Stimulated activated CD4-positive, alpha-beta T cell treated with anti-CD3 and anti-CD28 coated beads, Interleukin-4, amount 100 ng/mL, for 48 hours (primary cell): ENCODE data around the gene ZNF524.

Experiments
- DNase-seq, 2 donors: peaks; one replicate each; pipeline ENCODE4 v3.0.0-alpha.2; 2020; ENCODE audit warnings: low read depth in 2 of 2

Gene ZNF524

GRCh38 chr19:55620410-55621204 lies 20.5 kb downstream of the ZNF524 start:
- no peak for DNase-seq

DNA sequence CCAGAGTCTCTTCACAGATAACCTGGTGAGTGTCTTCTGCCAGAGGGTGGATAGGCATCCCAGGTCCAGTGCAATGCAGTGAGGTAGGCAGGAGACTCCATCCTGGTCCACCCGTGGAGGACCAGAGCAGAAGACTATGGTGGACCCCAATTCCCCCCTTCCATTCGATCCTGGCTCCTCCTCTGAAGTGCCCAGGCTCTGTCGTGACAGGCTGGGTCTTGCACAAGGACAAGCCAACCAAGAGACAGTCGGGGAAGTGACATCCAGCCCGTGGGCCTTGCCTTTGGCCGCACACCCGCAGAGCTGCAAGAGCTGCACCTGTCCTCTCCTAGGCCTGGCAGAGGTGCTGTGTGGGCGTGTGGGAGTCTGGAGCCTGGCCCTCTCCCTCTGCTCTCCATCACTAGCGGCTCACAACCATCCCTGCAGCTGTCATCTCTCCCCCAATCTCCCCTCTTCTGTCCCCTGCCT lies 21.2 kb downstream of the ZNF524 start:
- no peak for DNase-seq

- DNase-seq = no peak
Observed at GRCh38 chr19:55621673-55622231, 21.7 kb downstream of the ZNF524 start.

DNA sequence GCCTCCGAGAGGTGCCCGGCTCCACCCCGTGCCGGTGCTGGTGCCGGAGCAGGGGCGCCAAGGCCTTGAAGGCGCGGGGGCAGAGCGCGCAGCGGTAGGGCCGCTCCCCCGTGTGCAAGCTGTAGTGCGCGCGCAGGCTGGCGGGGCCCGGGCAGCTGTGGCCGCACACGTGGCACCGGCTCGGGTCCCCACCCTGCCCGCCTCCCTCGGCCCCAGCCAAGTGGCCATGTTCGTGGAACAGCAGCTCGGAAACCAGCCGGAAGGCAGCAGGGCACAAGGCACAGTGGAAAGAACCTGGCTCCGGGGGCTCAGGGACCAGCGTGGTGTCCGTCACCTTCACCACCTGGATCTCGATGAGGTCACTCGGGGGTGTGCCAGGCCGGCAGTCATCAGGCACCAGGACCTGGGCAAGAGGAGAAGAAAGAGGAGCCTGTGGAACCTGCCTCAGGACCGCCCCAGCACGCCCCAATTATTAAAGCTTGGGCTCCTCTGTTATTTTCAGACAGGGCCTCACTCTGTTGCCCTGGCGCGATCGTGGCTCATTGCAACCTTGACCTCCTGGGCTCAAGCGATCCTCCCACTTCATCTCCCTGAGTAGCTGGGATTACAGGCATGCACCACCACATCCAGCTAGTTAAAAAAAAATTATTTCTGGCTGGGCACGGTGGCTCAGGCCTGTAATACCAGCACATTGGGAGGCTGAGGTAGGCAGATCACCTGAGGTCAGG lies 22.3 kb downstream of the ZNF524 start:
- DNase-seq = no peak

DNA sequence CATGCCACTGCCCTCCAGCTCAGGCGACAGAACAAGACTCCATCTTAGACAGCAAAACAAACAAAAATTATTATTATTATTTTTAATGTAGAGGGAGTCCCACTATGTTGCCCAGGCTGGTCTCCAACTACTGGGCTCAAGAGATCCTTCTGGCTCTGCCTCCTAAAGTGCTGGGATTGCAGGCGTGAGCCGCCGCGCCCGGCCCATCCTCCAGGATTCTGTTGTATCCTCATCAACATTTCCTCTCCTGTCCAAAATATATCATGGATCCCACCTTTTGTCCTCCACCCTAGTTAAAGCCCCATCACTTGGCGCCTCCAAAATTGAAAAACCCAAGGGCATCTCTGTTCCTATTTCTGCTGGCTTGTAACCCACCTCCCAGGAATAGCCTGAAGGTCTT lies 23.0 kb downstream of the ZNF524 start:
- DNase-seq = no peak

DNA sequence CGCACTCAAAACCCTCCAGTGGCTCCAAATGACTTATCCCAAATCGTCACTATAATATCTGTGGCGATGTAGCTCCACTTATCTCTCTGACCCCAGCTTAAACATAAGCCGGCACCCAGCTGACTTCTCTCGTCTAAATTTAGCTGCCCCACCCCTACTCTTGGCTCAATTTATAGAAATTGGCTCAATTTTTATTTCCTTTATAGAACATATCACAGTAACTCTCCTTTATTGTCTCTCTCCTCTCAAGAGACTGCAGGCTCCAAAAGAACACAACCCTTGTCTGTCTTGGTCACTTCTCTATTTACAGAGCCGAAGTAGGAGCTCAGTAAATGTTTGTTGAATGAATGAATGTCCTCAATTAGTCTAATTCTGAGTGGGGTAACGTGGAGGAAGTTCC lies 23.5 kb downstream of the ZNF524 start:
- no peak for DNase-seq

DNA sequence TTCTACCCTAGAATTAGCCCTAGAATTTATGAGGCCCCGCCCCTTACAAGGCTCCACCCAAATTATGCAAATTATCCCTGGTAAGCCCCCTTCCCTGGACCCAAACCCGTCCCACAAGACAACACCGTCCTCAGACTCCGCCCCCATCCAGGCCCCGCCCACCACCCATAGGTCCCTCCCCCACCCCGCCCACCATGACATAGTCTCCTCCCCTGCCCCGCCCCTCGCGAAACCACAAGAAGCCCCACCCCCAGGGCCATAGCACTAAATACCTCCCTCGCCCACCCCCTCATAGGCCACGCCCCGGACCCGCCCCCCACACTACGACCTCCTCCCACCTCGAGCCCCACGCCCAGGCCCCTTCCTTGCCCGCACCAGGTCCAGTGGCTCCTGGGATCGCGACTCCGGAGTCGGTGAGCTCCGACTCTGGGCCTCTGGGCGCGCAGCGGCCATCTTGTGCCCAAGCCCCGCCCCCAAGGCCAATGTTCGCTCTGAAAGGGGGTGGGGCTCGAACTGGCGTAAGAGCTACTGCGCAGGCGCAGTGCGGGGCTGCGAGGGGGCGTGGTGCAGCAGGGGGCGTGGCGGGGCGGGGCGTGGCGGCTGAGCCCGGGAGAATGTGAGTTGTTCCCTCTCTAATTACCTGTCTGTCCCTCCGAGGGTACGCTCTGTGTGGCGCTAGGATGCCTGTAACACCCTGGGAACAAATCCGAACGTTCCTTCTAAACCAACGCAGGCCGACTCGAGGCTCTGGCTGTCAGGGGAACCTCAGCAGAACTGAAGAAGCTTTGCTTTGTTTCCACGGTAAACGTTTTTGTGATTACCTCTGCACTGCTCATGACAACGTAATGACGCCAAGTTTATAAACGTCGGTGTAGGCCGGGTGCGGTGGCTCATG lies 24.3 kb downstream of the ZNF524 start, which contains the start of gene ZNF784:
ZNF784 (minus strand) TSS at position 458 of the 895 bp plus-strand sequence; CDS start at position 453, 5 bp downstream.
- DNase-seq = peak; percentile 89 to 95

DNA sequence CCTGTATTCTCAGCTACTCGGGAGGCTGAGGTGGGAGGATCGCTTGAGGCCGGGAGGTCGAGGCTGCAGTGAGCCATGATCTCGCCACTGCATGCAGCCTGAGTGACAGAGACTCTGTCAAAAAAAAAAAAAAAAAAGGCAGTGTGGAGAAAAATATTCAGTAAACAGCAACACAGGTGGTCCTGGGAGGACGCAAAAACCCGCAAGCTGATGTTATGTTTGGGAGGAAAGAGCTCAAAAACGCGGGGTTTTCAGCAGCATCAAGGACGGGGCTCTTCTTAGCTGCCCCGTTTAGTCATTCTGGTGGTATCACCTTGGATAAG lies 24.9 kb downstream of the ZNF524 start:
- no peak for DNase-seq

- DNase-seq = peak in 1 of 2 donors; percentile 48
Observed at GRCh38 chr19:55626350-55626749, 26.3 kb downstream of the ZNF524 start.

- peak; percentile 86 for DNase-seq
Observed at GRCh38 chr19:55632463-55632834, 32.4 kb downstream of the ZNF524 start.

DNA sequence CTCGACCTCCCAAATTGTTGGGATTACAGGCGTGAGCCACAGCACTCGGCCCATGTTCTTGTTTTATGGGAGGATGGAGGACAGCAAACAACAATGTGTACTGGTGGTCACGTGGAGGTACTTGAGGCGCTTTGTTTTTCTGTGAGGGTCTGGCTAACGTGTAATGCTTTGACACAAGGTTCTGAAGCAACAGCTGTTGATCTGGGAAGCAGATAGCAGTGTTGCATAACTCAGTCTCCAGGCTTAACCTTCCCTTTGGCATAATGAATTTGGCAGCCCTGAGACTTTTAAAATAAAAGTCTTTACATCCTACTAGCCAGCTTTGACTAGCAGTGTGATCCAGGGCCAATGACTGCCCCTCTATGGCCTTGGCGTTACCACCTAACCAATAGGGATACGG lies 33.8 kb downstream of the ZNF524 start:
- DNase-seq = no peak

DNA sequence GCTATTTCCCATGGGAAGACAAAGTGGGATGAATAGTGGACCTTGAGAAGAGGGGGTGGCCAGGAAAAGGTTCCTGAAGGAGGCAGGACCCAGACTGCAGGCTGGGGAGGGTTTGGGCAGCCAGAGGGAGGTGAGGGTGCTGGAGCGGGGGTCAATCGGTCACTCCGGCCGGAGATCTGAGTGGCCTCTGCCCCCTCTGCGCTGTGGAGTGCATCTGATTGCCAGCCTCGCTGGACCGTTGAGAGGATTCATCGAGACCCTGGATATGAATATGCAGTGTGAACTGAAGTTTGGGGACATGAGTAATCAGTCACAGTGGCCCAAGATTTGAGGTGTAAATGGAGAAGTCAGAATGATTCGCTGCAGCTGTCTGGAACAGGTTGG lies 35.2 kb downstream of the ZNF524 start:
- no peak for DNase-seq

GRCh38 chr19:55635856-55636440 lies 35.9 kb downstream of the ZNF524 start:
- DNase-seq = no peak

GRCh38 chr19:55636723-55637122 lies 36.6 kb downstream of the ZNF524 start:
- no peak for DNase-seq

- no peak for DNase-seq
Observed at GRCh38 chr19:55637534-55637933, 37.4 kb downstream of the ZNF524 start.

DNA sequence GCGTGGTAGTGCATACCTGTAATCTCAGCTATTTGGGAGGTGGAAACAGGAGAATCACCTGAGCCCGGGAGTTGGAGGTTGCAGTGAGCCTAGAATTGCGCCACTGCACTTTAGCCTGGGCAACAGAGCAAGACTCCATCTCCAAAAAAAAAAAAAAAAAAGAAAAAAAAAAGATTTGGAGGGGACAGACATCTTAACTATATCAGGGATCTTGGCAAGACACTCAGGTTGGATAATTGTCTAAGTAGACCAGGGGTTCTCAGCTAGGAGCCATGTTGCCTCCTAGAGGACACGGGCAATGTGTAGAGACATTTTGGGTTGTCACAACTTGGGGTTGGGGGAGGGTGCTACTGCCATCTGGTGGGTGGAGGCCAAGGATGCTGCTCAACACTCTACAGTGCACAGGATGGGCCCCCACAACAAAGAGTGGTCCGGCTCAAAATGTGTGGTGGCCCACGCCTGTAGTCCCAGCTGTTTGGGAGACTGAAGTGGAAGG lies 38.8 kb downstream of the ZNF524 start:
- peak; percentile 46 to 56 for DNase-seq

GRCh38 chr19:55640043-55640576 lies 40.0 kb downstream of the ZNF524 start:
- DNase-seq = peak; percentile 65 to 66

GRCh38 chr19:55640577-55641425 lies 40.7 kb downstream of the ZNF524 start, which contains the start of gene ZNF580:
TSS of gene ZNF580 (plus strand) at chr19:55641002. CDS start at chr19:55642509, 1,507 bp downstream.
- DNase-seq = peak; percentile 50 to 59

DNA sequence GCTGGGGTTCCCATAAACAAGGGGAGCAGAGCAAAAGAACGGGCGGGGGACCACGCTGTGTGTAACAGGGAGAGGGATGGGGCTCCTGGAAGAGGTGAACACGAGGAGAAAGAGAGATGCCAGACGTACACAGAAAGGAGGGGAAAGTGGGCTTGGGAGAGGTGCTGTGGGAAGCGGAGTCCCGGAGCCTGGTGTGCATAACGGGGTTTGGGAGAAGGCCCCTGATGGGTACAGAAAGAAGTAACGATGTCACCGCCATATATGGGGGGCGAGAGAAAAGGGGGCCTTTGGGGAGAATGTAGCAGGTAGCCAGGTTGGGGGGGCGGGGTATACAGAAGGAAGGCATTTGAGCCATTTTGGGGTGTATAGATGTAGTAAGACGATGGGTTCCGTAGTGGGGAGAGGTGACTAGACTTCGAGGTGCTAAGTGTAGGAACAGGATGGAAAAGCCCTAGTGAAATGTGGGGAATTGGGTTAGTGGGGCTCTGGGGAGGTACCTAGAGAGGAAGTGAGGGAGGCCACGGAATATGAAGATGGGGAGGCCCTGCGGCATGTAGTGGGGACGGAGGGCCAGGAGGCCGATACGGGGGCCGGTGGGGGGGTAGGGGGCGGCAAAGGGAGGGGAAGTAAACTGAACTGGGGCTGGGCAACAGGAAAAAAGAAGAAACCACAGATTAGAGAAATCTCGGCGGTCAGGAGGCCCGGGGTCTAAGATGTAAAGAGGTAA lies 41.5 kb downstream of the ZNF524 start:
- no peak for DNase-seq
